GM23338 (cell line): Measurements from ENCODE around the gene APOD.
"Not testable (repeated sequence)": the region's sequence is repeated elsewhere in the genome, so short reads cannot be mapped to it uniquely, and the experiment has no call there.

Experiments used
- CTCF ChIP-seq, 2 experiments: fragments of 200-600 bp in 1 of 2; sonication (generic) in 1 of 2; conservative IDR thresholded peaks; 2 replicates each; pipeline versions ENCODE4 v1.5.1 to v1.6.1; 2016 to 2017; ENCODE audit warnings: antibody characterized with exemption in 2 of 2, low read depth in 2 of 2, mild to moderate bottlenecking in 2 of 2, moderate library complexity in 1 of 2
- EZH2 ChIP-seq: fragments of 200-600 bp; sonication (generic); IDR thresholded peaks from one replicate; pipeline ENCODE4 v1.8.0; 2017; ENCODE audit warnings: antibody characterized with exemption, mild to moderate bottlenecking, low read depth; ENCODE audit not compliant: unreplicated experiment
- EZH2phosphoT487 ChIP-seq: fragments of 200-600 bp; sonication (generic); IDR thresholded peaks from one replicate; pipeline ENCODE4 v1.8.1; 2018; ENCODE audit warnings: antibody characterized with exemption; ENCODE audit not compliant: unreplicated experiment
- POLR2AphosphoS5 ChIP-seq: IDR thresholded peaks from 2 replicates; pipeline ENCODE4 v1.6.1; 2016; ENCODE audit warnings: antibody characterized with exemption, low read depth

GRCh38 chr3:195589796-195590195 is 6.1 kb upstream of the APOD start:
- not testable (repeated sequence) for TF ChIP-seq EZH2phosphoT487; EZH2; CTCF (conservative IDR thresholded peaks at IDR 0.05; ENCODE audit: low read depth in 2 of 2); POLR2AphosphoS5
